GM10847 (cell line): ENCODE data around the gene PHLDA1.

ENCODE experiments used
- POLR2A ChIP-seq: IDR thresholded peaks from 2 replicates; pipeline ENCODE4 v1.6.1; 2011; ENCODE audit not compliant: insufficient read length; ENCODE audit errors: extremely low read depth

Gene PHLDA1

DNA sequence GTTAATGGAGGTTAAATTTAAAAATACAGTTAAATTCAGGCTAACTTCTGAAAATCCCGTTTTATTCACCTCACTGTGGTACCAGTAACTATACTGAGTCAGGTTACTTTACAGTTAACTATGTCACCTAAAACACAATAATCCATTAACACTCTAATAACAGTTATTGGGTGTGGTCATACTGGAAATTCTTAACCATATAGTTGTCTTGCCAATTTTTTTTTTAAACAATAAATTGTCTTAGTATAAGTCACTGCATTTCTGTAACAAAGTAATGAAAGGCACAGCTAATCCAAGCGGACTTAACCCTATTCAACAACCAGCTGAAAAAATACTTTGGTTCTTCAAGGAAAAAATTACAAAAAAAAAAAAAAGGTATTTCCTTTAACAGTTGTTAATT lies 16.2 kb upstream of the PHLDA1 start:
- no peak for TF ChIP-seq POLR2A

DNA sequence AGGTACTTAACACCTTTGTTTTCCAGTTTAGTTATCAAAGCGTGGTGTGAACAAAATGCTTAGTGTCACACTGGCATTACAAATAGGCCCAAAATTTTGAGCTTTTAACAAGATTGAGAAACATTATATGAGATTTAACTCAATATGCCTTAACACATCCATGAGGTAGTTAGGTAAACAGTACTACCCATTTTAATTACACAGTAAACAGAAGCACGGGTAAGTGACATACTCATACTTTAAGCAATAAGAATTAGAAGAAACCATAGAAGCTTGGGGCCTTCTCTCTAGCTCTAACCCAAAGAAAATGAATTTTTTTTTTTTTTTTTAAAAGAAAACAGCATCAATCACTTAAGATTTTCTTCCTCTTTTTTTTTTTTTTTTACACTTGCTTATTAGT lies 15.5 kb upstream of the PHLDA1 start:
- TF ChIP-seq POLR2A, result no peak

DNA sequence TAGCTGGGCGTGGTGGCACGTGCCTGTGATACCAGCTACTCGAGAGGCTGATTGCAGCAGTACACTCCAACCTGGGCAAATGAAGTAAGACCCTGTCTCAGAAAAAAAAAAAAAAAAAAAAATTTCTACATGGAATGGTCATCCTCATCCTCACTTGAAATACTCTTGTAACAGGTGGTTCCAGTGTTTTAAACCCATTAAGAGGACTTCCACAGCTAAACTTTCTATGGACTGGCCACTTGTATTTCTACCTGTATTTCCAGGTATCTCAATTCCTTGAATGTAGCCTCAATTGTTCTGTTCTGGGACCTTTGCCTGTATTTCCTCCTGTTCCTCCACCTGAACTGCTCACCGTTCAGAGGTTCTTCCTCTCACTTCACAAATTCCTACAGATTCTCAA lies 11.8 kb upstream of the PHLDA1 start:
- no peak for TF ChIP-seq POLR2A

DNA sequence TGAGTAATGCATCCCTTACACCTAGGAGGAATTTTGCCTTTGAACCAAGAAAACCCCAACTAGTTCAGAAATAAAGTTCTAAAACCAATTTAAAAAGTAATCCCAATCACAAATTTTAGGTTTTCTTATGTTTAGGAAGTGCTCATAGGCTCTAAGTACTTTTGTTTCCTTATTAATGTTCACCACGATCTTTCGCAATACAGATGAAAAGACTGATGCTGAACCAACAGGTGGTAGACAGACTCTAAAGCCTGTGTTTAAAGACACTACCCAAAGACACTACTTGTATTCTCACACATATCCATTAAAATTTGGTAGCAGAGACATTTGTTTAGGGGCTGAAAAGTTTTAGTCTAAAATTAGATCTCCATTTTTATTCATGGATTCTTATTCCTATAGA lies 10.6 kb upstream of the PHLDA1 start:
- no peak for TF ChIP-seq POLR2A

DNA sequence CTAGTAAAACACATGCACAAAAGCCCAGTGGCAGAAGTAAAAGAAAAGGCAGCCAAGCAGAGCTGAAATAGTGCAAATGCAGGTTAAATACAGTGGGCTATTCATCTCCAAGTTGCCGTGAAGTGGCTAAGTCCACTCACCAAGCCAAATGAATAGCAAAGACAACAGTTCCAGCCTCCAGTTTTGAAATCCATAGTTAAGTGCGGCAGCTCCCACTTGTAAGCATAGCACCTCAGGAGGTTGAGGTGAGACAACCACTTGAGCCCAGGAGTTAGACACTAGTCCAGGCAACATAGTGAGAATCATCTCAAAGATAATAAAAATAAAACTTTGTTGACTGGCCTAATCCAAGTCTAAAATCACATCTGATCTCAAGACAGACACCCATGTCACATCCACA lies 9.8 kb upstream of the PHLDA1 start:
- no peak for TF ChIP-seq POLR2A

DNA sequence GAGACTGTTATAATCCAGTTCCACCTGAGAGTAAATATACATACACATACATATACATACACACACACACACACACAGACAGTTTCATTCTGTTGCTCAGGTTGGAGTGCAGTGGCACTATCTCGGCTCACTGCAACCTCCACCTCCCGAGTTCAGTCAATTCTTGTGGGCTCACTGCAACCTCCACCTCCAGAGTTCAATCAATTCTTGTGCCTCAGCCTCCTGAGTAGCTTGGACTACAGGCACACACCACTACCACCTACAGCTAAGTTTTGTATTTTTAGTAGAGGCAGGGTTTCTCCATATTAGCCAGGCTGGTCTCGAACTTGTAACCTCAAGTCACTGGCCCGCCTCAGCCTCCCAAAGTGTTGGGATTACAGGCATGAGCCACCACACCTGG lies 8.9 kb upstream of the PHLDA1 start:
- TF ChIP-seq POLR2A, result no peak

DNA sequence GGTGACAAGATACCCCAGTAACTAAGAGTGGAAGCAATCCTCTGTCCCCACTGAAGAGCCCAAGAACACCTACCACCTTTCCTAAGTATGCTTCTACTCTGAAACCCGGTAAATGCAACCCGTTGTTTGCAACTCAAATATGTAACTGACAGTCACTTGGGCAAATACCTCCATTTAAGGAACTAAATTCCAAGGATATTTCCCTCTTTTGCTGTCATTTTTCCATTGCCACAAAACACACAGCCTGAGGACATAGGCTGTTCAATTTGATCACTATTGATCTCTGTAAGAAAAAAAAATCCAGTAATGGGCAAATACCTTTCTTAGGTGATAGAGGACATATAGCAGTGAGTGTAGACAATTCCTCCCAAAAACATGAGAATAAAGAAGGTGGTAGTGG lies 6.6 kb upstream of the PHLDA1 start:
- no peak for TF ChIP-seq POLR2A

DNA sequence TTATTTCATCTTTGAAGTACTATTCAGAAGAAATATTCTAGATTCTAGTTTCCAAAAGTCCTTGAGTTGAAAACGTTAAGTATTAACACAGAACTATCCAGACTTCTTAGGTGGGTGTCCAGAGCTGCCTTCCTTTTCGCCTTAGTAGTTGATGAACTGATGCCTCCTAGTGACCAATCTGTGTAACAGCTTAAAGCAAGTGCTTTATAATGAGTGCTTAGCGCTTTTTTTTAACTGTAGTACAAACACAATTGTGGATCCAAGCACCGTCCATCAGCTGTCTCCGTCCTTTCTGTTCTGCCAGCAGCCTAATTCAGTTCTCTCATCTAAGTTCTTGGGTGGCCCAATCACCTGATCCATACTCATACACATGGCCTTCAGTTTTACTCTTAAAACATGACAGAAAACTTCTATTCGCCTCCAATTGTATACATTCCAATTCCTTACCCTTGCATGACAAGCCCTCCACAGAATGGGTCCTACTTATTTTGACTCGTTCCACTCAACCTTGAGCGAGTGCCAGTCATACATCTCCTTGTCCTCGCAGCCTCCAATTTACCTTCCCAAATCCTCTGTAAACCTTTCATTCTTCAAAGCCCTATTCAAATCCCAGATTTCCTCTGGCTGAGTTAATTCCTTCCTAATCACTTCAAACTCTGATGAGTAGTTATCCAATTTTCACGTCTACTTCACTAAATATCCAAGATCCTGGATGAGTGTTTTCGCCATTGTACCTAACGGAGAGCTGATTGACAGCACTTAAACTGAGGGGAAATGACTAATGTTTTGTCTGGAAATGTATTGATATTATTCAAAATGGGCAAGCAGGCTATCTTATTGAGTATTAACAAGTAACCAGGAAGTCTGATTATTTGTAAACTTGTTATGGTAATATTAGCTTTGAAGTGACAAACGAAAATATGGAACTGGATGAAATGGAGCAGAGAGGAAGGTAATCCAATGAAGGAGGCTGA lies 5.8 kb upstream of the PHLDA1 start:
- no peak for TF ChIP-seq POLR2A

DNA sequence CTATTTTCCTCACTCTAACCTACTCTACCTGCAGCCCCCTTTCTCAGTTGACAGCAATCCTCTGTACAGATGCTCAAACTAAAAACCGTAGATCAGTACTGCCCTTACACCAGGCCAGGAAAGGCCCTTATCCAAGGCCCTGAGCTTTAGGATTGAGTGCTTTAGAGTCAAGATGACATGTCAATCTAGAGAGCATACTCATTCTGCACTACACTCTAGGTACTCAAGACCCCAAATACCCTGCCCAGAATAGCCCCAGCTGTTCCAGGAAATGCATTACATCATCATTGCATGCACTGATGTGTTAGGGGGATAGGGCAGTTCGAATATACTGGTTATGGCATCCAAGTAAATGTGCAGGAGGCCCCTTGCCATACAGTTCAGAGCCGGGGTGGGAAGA lies 3.5 kb upstream of the PHLDA1 start:
- TF ChIP-seq POLR2A, result no peak

DNA sequence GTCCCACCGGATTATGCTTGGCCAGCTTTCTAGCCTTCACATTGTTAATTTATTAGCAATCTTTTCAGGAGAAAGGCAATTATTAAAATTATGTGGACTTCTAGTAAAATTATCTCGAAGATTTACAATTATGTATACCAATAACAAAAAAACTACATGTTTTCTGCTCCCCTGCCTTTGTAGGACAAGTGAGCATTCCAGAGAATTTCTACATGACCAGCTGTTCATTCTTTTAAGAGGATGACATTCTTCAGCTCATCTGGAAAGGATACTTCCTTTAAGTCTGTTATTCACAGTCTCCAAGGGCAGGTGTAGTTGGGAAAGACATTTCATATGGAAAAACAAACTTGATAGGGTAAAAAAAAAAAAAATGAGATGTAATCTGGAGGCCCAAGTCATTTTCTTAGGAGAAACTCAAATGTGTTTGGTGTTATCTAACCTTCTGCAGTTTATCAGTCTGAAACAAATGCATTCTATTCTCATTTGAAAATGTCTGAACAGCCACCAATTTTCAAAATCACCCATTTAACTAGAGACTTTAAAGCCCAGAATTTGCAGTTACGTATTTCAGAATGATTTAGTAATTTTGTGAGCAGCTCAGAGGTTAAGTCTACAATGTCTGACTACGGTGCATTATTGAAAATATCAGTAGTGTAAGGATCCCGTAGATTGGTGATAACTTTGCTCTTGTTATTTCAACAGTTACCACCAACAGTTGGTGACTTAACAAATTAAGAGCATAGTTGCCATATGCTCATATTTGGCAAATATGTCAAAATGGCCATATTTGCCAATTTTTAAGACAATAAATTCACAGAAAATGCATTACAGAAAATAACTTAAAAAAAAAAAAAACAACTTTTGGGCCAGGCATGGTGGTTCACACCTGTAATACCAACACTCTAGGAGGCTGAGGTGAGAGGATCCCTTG lies 1.8 kb upstream of the PHLDA1 start:
- TF ChIP-seq POLR2A, result no peak

DNA sequence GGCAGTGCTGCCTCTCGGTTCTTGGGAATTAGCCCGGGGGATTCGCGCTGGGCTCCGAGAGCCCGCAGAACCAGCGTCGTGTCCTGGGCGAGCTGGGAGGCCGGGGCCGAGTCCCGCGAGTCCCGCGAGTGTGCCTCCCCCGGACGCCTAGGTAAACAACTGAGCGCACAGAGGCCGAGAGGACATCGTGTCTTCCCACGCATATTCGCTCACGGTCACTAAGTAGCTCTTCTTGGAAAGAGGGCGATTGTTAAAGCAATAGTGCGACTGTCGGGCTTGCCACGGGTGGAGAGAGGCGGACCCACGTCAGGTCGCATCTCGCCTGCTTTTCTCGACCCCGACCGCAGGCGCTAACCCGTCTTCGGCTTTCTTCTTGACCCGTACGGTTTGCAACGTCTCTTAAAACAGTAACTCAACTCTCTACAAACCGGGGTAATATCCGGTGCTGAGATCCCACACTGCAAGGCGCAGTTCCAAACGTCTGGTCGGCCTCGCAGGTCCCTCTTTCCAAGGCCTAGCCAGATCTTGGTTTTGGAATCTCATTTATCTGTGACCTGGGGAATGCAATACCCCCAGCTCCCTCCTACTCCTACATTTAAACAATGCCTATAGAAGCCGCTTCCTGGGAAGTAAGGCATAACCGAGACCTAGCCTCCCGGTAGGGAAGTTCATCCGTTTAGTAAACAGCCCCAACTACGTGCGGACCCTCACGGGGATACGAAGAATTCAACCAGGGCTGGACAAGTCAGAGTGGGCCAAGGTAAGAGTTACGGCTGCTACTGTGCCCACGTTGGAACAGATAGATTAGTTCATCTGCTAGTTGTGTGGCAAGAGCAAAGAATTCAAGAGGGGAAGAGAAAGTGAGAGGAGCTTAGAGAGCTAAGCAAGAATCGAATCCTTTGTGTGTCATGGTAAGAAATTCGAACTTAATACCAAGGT lies 736 bp upstream of the PHLDA1 start:
- no peak for TF ChIP-seq POLR2A

DNA sequence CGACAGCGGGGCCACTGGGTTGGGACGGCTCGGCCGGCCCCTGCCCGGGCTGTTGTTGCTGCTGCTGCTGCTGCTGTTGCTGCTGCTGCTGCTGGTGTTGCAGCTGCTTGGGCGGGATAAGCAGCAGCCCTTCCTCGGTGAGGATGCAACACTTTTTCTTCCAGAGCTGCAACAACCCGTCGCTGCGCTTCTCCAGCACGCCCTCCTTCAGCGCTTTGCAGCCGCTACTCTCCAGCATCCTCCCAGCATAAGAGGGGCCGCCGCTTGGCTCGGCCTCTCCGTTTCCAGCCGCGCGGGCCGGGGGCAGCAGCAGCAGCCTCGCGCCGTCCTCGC lies 529 bp downstream of the PHLDA1 start:
- TF ChIP-seq POLR2A, result no peak

DNA sequence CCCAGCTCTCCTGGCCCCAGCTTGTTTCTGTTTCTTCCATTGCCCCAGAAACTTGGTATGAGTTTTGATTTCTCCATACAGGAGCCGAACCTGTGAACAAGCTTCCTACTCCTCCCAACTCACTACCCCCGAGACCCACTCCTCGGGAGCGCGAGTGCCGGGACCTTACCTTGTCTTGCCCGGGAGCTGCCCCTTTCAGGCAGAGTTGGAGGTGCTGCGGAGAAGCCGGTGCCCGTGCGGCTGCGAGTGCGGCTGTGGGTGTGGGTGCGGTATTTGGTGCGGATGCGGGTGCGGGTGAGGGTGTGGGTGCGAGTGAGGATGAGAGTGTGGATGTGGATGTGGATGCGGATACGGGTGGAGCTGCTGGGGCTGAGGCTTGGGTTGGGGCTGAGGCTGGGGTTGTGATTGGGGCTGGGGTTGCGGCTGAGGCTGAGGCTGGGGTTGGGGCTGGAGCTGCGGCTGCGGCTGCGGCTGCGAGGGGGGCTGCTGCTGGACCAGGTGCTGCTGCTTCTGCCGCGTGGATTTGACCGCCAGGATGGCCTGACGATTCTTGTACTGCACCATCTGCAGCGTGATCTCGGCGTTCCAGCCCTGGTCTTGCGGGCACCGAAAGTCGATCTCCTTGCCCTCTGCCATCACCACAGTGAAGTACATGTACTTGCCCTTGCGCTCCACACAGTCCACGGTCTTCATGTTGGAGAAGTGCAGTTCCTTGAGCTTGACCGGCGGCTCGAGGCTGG lies 1.1 kb downstream of the PHLDA1 start:
- no peak for TF ChIP-seq POLR2A

DNA sequence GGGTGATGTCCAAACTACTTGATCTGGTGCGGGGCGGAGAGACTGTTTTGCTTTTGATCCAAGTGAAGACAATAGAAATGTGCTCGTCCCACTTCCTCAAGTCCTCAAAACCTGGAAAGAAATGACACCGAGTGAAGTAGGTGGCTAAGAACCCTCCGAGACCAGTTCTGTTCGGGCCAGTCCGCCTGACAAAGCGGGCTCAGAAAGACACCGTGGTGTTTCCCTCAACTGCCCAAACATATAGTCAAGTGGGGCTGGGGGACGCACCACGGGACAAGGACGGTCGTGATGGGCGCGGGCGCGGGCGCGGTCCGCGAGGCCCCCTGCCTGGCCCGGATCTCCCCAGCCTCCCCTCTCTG lies 1.6 kb downstream of the PHLDA1 start:
- no peak for TF ChIP-seq POLR2A
